K562 (cell line): ENCODE data around the gene FOLR2. TPM values are rescaled to one million over a fixed set of nuclear protein-coding genes. Genes with fewer than 3 reads are reported as not detected.
A peak's percentile ranks its signal among the peaks of the same experiment; 100 is the strongest.

Experiments
- ATAC-seq: fragments of 200-7000 bp; cut with Tn5 transposase; 3 replicates; pipeline ENCODE4 v1.9.1; 2020; ENCODE audit warnings: moderate library complexity
- BruUV-seq: library from RNA; stranded (reverse); fragments of 400-500 nt; replicated peaks from 2 replicates; lab custom pipeline; 2021; lab: Mats Ljungman, UMichigan
- CTCF ChIA-PET: fragments of 300-600 bp; formaldehyde crosslinking; extraction: SDS; loops from one replicate; lab custom pipeline; 2021; ENCODE audit warnings: low intra/inter-chr PET ratio; lab: Yijun Ruan, JAX
- POLR2A ChIA-PET: fragments of 300-600, 350-650 bp; sonication (Branson Sonifier 250); formaldehyde crosslinking; extraction: SDS; loops from one replicate; lab custom pipeline; 2021; ENCODE audit warnings: antibody characterized with exemption, inconsistent platforms; lab: Yijun Ruan, JAX
- DNase-seq, 4 experiments: peaks; one replicate each; pipeline versions ENCODE4 v3.0.0 to v3.0.0-alpha.2; 2011 to 2018; ENCODE audit warnings: low spot score in 3 of 4, mixed read lengths in 3 of 4; ENCODE audit errors: extremely low read depth in 1 of 4
- FAIRE-seq: peaks from 2 replicates; lab custom pipeline; 2011; peaks lifted over from hg19 to GRCh38; lab: Jason Lieb, UNC
- H2AFZ ChIP-seq: 2 replicates; pipeline ENCODE4 v1.6.0; 2011; ENCODE audit warnings: low read depth, low read length, control low read depth, inconsistent platforms
- H3K27ac ChIP-seq: fragments of 200-600 bp; 3 replicates; pipeline ENCODE4 v1.8.0; 2011; ENCODE audit warnings: low read depth, mild to moderate bottlenecking, control low read depth, inconsistent platforms, low read length, moderate library complexity, mixed read lengths; ENCODE audit errors: extremely low read depth
- H3K27me3 ChIP-seq, 2 experiments: fragments of 300-600 bp in 1 of 2; 2 replicates in 1 of 2; 3 replicates in 1 of 2; pipeline versions ENCODE4 v1.6.0 to v1.8.0; 2011; ENCODE audit warnings: inconsistent platforms in 2 of 2, low read length in 2 of 2, mild to moderate bottlenecking in 1 of 2, mixed read lengths in 1 of 2, moderate library complexity in 1 of 2; ENCODE audit not compliant: control insufficient read depth in 2 of 2, insufficient read depth in 2 of 2
- H3K36me3 ChIP-seq: fragments of 300-600 bp; 3 replicates; pipeline ENCODE4 v1.8.0; 2011; ENCODE audit warnings: mild to moderate bottlenecking, low read length, inconsistent platforms; ENCODE audit not compliant: control insufficient read depth, insufficient read depth
- H3K4me1 ChIP-seq, 2 experiments: fragments of 200-600 bp in 1 of 2; replicated peaks in 1 of 2; 2 replicates in 1 of 2; 3 replicates in 1 of 2; pipeline versions ENCODE4 v1.5.1 to v1.8.0; 2011; ENCODE audit warnings: inconsistent platforms in 2 of 2, low read length in 2 of 2, mild to moderate bottlenecking in 1 of 2, mixed read lengths in 1 of 2, moderate library complexity in 1 of 2; ENCODE audit not compliant: control insufficient read depth in 2 of 2, insufficient read depth in 2 of 2
- H3K4me2 ChIP-seq: 2 replicates; pipeline ENCODE4 v1.6.1; 2011; ENCODE audit warnings: low read length, control low read depth, inconsistent platforms, mixed read lengths; ENCODE audit not compliant: insufficient read depth
- H3K4me3 ChIP-seq: fragments of 200-600 bp; sonication (generic), shearing (Covaris generic); 2 replicates; pipeline ENCODE4 v1.5.1; 2016; ENCODE audit warnings: control low read depth, inconsistent platforms
- H3K79me2 ChIP-seq: fragments of 200-600 bp; 3 replicates; pipeline ENCODE4 v1.8.0; 2011; ENCODE audit warnings: low read length, inconsistent platforms; ENCODE audit not compliant: control insufficient read depth, insufficient read depth
- H3K9ac ChIP-seq, 2 experiments: 2 replicates each; pipeline versions ENCODE4 v1.6.0 to v1.6.1; 2011; ENCODE audit warnings: low read depth in 2 of 2, low read length in 2 of 2, control low read depth in 1 of 2, inconsistent platforms in 1 of 2, mild to moderate bottlenecking in 1 of 2, mixed read lengths in 1 of 2; ENCODE audit not compliant: insufficient read depth in 1 of 2
- H3K9me1 ChIP-seq: one replicate; pipeline ENCODE4 v1.6.0; 2011; ENCODE audit warnings: inconsistent platforms, mild to moderate bottlenecking, low read length, moderate library complexity; ENCODE audit not compliant: control insufficient read depth, insufficient read depth
- H3K9me3 ChIP-seq: replicated peaks from 2 replicates; pipeline ENCODE4 v1.5.1; 2011; ENCODE audit warnings: low read depth, low read length, inconsistent platforms; ENCODE audit not compliant: control insufficient read depth, insufficient read depth
- H4K20me1 ChIP-seq: replicated peaks from 2 replicates; pipeline ENCODE4 v1.6.1; 2011; ENCODE audit warnings: low read length, inconsistent platforms, mixed read lengths; ENCODE audit not compliant: control insufficient read depth, insufficient read depth
- CUX1 ChIP-seq: fragments of 200-800 bp; sonication (Bioruptor generic); IDR thresholded peaks from 2 replicates; pipeline ENCODE4 v1.6.1; 2016; ENCODE audit warnings: missing genetic modification characterization, missing compliant biosample characterization
- NFXL1 ChIP-seq: fragments of 450-650 bp; formaldehyde crosslinking; IDR thresholded peaks from 2 replicates; pipeline ENCODE4 v1.4.0; 2021; ENCODE audit warnings: mild to moderate bottlenecking
- SMAD4 ChIP-seq: fragments of 250-450 bp; sonication (Bioruptor Pico); conservative IDR thresholded peaks from 2 replicates; pipeline ENCODE4 v1.8.0; 2021; ENCODE audit warnings: inconsistent platforms, mild to moderate bottlenecking, moderate library complexity
- WGBS: fragments of 100-300 bp; shearing (Covaris generic); methylation state at CpG from one replicate; pipeline ENCODE4 v1.1.6; 2016; ENCODE audit warnings: low coverage, mixed read lengths; ENCODE audit not compliant: insufficient coverage; ENCODE audit errors: missing lambda C conversion rate; 5-methylcytosine and 5-hydroxymethylcytosine counted together
- in situ Hi-C: fragments of 300-500 bp; cut with MboI; formaldehyde crosslinking; loops from 4 replicates; pipeline ENCODE4 v1.15.0; 2018; ENCODE audit warnings: inconsistent platforms, mixed read lengths
- intact Hi-C: fragments of 100-400 bp; cut with micrococcal nuclease; formaldehyde crosslinking; loops from 2 replicates; pipeline ENCODE4 v1.14.2; 2022
- polyA plus RNA-seq, 8 experiments: library from polyadenylated mRNA; depleted of rRNA in 4 of 8; stranded (reverse) in 5 of 8; unstranded in 3 of 8; fragments of >200 nt; fragmentation: Nextera tagmentation in 2 of 8; fragmentation: Illumina TruSeq in 1 of 8; extraction: Ambion mirVana in 2 of 8; extraction: Trizol in 1 of 8; gene quantifications; 2 replicates each; pipeline versions ENCODE4 v1.2.1 to v1.2.3, GENCODE V29; 2011 to 2014; ENCODE audit warnings: inconsistent platforms in 1 of 8, missing spikeins in 1 of 8
- total RNA-seq, 7 experiments: library from RNA; depleted of rRNA in 6 of 7; stranded (reverse); fragments of >200 nt in 6 of 7; fragmentation: Illumina TruSeq in 2 of 7; extraction: Trizol in 2 of 7; gene quantifications; 2 replicates each; pipeline versions ENCODE4 v1.2.1 to v1.2.3, GENCODE V29; 2011 to 2021; ENCODE audit warnings: low replicate concordance in 1 of 7
- TF ChIP-seq, protein P1 (sequence below): IDR thresholded peaks from 3 replicates; pipeline ENCODE4 v1.6.1; 2011; ENCODE audit warnings: borderline replicate concordance, mild to moderate bottlenecking, moderate library complexity; ENCODE audit not compliant: insufficient read length; ENCODE audit errors: extremely low read depth

FOLR2 gene
- total and polyA plus RNA-seq, 9 of the 15 experiments (the other 6 are each of a cell fraction or from before 2014, with no cell fraction given) = 0.27 TPM; not detected in 8

GRCh38 chr11:72231396-72232259, 15.0 kb downstream of the FOLR2 start:
- no peaks in the 10 kb centered on the region for H3K27me3 ChIP-seq
- 0 out of 4 replicates have a peak overlapping the region, but pooled peaks of 1 of the 2 experiments have one; percentile 32 for H3K9ac ChIP-seq
- 88% methylated on average over 9 of the region's 9 CpGs for WGBS
- in situ Hi-C loops = no loop called here
- DNase-seq (no peak), ATAC-seq (no peak), FAIRE-seq (no peak)
- ChIA-PET CTCF (no interaction called here), POLR2A (interaction anchor here (0.7 kb wide), 1 partner anchor 141 kb away, joined by 3 read pairs; no protein-coding TSS in a partner anchor)
- no peaks in the 10 kb centered on the region for H3K9me3 ChIP-seq
- H3K4me3 ChIP-seq = no peak overlapping the region
- peaks cover 100% of the 10 kb centered on the region for H3K36me3 ChIP-seq
- H4K20me1 ChIP-seq = no peaks in the 10 kb centered on the region
- H3K9me1 ChIP-seq = peaks cover 3% of the 10 kb centered on the region
- no peak overlapping the region for H2AFZ ChIP-seq
- H3K79me2 ChIP-seq = 0 out of 3 replicates have a peak, but pooled peaks cover 2% of the 10 kb centered on the region
- intact Hi-C loops = no loop called here
- no peak overlapping the region for H3K27ac ChIP-seq
- BruUV-seq = no TSS peak
- H3K4me1 ChIP-seq = peaks cover 0 to 22% of the 10 kb centered on the region in 2 experiments; a peak in 1 of 5 replicates
- no peak overlapping the region for H3K4me2 ChIP-seq
- TF ChIP-seq, protein P1, sequence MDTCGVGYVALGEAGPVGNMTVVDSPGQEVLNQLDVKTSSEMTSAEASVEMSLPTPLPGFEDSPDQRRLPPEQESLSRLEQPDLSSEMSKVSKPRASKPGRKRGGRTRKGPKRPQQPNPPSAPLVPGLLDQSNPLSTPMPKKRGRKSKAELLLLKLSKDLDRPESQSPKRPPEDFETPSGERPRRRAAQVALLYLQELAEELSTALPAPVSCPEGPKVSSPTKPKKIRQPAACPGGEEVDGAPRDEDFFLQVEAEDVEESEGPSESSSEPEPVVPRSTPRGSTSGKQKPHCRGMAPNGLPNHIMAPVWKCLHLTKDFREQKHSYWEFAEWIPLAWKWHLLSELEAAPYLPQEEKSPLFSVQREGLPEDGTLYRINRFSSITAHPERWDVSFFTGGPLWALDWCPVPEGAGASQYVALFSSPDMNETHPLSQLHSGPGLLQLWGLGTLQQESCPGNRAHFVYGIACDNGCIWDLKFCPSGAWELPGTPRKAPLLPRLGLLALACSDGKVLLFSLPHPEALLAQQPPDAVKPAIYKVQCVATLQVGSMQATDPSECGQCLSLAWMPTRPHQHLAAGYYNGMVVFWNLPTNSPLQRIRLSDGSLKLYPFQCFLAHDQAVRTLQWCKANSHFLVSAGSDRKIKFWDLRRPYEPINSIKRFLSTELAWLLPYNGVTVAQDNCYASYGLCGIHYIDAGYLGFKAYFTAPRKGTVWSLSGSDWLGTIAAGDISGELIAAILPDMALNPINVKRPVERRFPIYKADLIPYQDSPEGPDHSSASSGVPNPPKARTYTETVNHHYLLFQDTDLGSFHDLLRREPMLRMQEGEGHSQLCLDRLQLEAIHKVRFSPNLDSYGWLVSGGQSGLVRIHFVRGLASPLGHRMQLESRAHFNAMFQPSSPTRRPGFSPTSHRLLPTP = no peak
- no peak for TF ChIP-seq SMAD4 (CRISPR knock-in tag)
- no peak for TF ChIP-seq NFXL1 (CRISPR knock-in tag)
- TF ChIP-seq CUX1 (CRISPR knock-in tag) = no peak
